Heart left ventricle (tissue), 16 donors: ENCODE results near the gene MYO7B. TPM values are rescaled to one million over a fixed set of nuclear protein-coding genes. Genes with fewer than 3 reads are reported as not detected.

Source experiments
- ATAC-seq, 4 donors: fragments of 200-7000 bp; cut with Tn5 transposase; one replicate each; pipeline ENCODE4 v1.9.1; 2020 to 2022; ENCODE audit warnings: moderate library complexity in 4 of 4, mild to moderate bottlenecking in 3 of 4, moderate number of reproducible peaks in 1 of 4
- DNase-seq, 5 donors: peaks; one replicate each; pipeline ENCODE4 v3.0.0-alpha.2; 2020
- H3K27ac ChIP-seq, 12 donors: fragments of 200-600 bp; sonication (generic) in 4 of 12; one replicate each; pipeline versions ENCODE4 v1.5.0 to v1.8.0; 2016 to 2022; ENCODE audit warnings: mild to moderate bottlenecking in 2 of 12
- H3K27me3 ChIP-seq, 9 donors: fragments of 200-600 bp; sonication (generic) in 2 of 9; one replicate each; pipeline versions ENCODE4 v1.5.1 to v1.8.0; 2016 to 2022; ENCODE audit warnings: mild to moderate bottlenecking in 3 of 9
- H3K36me3 ChIP-seq, 9 donors: fragments of 200-600 bp; sonication (generic) in 2 of 9; one replicate each; pipeline versions ENCODE4 v1.5.0 to v1.8.0; 2018 to 2022; ENCODE audit warnings: mild to moderate bottlenecking in 2 of 9
- H3K4me1 ChIP-seq, 12 donors: fragments of 200-600 bp; sonication (generic) in 4 of 12; one replicate each; pipeline versions ENCODE4 v1.5.0 to v1.8.0; 2016 to 2022; ENCODE audit warnings: mild to moderate bottlenecking in 3 of 12
- H3K4me3 ChIP-seq, 12 donors: fragments of 200-600 bp; sonication (generic) in 4 of 12; one replicate each; pipeline versions ENCODE4 v1.5.0 to v1.8.0; 2017 to 2022; ENCODE audit warnings: mild to moderate bottlenecking in 9 of 12, moderate library complexity in 4 of 12
- H3K9me3 ChIP-seq, 12 donors: fragments of 200-600 bp; sonication (generic) in 4 of 12; one replicate each; pipeline versions ENCODE4 v1.5.0 to v1.8.0; 2016 to 2022; ENCODE audit warnings: mild to moderate bottlenecking in 1 of 12
- CTCF ChIP-seq, 12 donors: fragments of 200-600 bp; sonication (generic) in 4 of 12; IDR thresholded peaks; one replicate each; pipeline versions ENCODE4 v1.5.0 to v1.8.0; 2018 to 2022; ENCODE audit warnings: antibody characterized with exemption in 12 of 12, mild to moderate bottlenecking in 5 of 12
- POLR2A ChIP-seq, 2 donors: fragments of 450-650 bp; IDR thresholded peaks; one replicate each; pipeline ENCODE4 v1.6.1; 2017; ENCODE audit warnings: antibody characterized with exemption in 2 of 2, mild to moderate bottlenecking in 2 of 2, moderate library complexity in 2 of 2
- WGBS, 4 donors: extraction: QIAGEN DNeasy Blood & Tissue Kit in 2 of 4; methylation state at CpG; one replicate each; pipeline versions ENCODE4 v1.1.5 to v1.1.7; 2013 to 2018; 5-methylcytosine and 5-hydroxymethylcytosine counted together
- intact Hi-C, 10 donors: fragments of 100-400 bp; cut with DNase I; formaldehyde crosslinking; loops; one replicate each; pipeline versions ENCODE4 v1.11.1 to v1.14.2; 2022
- polyA plus RNA-seq, 2 donors: library from polyadenylated mRNA; stranded (reverse); fragments of 200-250 nt; gene quantifications; one replicate each; pipeline ENCODE4 v1.2.3, GENCODE V29; 2013
- total RNA-seq, 9 donors: library from RNA; depleted of rRNA in 2 of 9; stranded (reverse); fragments of >200 nt in 2 of 9; fragmentation: NEBNext Ultra II Directional in 3 of 9; extraction: Animal tissue kit (Norgen Biotek cat#: 25700) in 3 of 9; gene quantifications; one replicate each; pipeline versions ENCODE4 v1.1.0 to v1.2.4, GENCODE V29; 2016 to 2023
- donor health status: ischemic (EF 13 %, LVEDD 7.1; RV severe dilation, severe dysfunction).
- donor health status: healthy with polysubstance abuse.
- donor health status: DM: no; HTN: yes; CAD: no.
- donor health status: DM: no; HTN: no; CAD: no.
- donor health status: ischemic (EF 25% LVEDD 6.9; RV normal size, moderate dysfunction).
- donor health status: ischemic (EF 25% LVEDD 5.7; RV mildly dilated, moderate dysfunction).
- donor health status: healthy.
- donor health status: DM: yes; HTN: yes; CAD: no.
- donor health status: ischemic (EF 35%, LVEDD 5.7; RV mildly dilated, moderate dysfunction).
- donor health status: nonischemic (EF 11% LVEDD 7.7; RV severe dilation, severe dysfunction).
- donor health status: DM: yes; HTN: yes; CAD: no.
- donor health status: PGD.
- donor health status: ischemic (EF 29% LVEDD 5.4; RV normal size, mild dysfunction).
- donor health status: nonischemic (EF 23%, LVEDD 6.1; RV moderate dilation, normal function).

The MYO7B gene
- total and polyA plus RNA-seq, 11 donors = 0.20 to 2.1 (median 0.90) TPM

GRCh38 chr2:127665267-127665893 lies 129.9 kb downstream of the MYO7B start:
- intact Hi-C loops = no loop called here
- H3K36me3 ChIP-seq = peaks cover 0 to 9% (median 2%) of the 10 kb centered on the region in 9 donors
- ATAC-seq (no peak), DNase-seq (no peak)
- peak overlapping the region; percentile 82 to 98 (median 88) for H3K27ac ChIP-seq
- peaks cover 0 to 11% (median 0%) of the 10 kb centered on the region in 12 donors for H3K9me3 ChIP-seq
- H3K4me1 ChIP-seq = peaks cover 9 to 90% (median 69%) of the 10 kb centered on the region in 12 donors
- TF ChIP-seq CTCF (IDR thresholded peaks at IDR 0.05) = no peak
- TF ChIP-seq POLR2A (IDR thresholded peaks at IDR 0.05) = no peak
- peaks cover 0 to 30% (median 0%) of the 10 kb centered on the region in 9 donors for H3K27me3 ChIP-seq
- H3K4me3 ChIP-seq = peak overlapping the region in 7 of 12 donors; percentile 38 to 52 (median 43)
- 60 to 69% (median 67%) methylated on average over 8 of the region's 8 CpGs for WGBS, 4 donors

- Histone ChIP-seq H3K27ac (peak overlapping the region in 4 of 12 donors; percentile 8 to 98 (median 34)), H3K36me3 (peaks cover 0 to 4% (median 2%) of the 10 kb centered on the region in 9 donors), H3K27me3 (peaks cover 0 to 21% (median 0%) of the 10 kb centered on the region in 9 donors), H3K4me1 (peaks cover 0 to 92% (median 52%) of the 10 kb centered on the region in 12 donors), H3K4me3 (no peak overlapping the region), H3K9me3 (peaks cover 0 to 11% (median 0%) of the 10 kb centered on the region in 12 donors)
- no peak for ATAC-seq
- intact Hi-C loops = no loop called here
- whole genome bisulfite sequencing, 4 donors = 55 to 69% (median 65%) methylated on average over 7 of the region's 7 CpGs
- TF ChIP-seq CTCF (IDR thresholded peaks at IDR 0.05) (no peak), POLR2A (IDR thresholded peaks at IDR 0.05) (no peak)
- no peak for DNase-seq
Observed at GRCh38 chr2:127669056-127669455, 133.6 kb downstream of the MYO7B start.

GRCh38 chr2:127670055-127670956 lies 134.8 kb downstream of the MYO7B start:
- DNase-seq (peak in 1 of 5 donors; percentile 44), ATAC-seq (no peak)
- intact Hi-C loops = loop anchor here in 3 of 10 donors (5.0 to 10.0 kb wide), 2 partner anchors 33 to 76 kb away; no protein-coding TSS in a partner anchor
- no peak for TF ChIP-seq CTCF (IDR thresholded peaks at IDR 0.05)
- no peak for TF ChIP-seq POLR2A (IDR thresholded peaks at IDR 0.05)
- peaks cover 0 to 80% (median 48%) of the 10 kb centered on the region in 12 donors for H3K4me1 ChIP-seq
- H3K9me3 ChIP-seq = peaks cover 0 to 11% (median 0%) of the 10 kb centered on the region in 12 donors
- 60 to 74% (median 66%) methylated on average over 10 of the region's 10 CpGs for WGBS, 4 donors
- peak overlapping the region in 6 of 12 donors; percentile 3 to 99 (median 94) for H3K27ac ChIP-seq
- H3K27me3 ChIP-seq = peaks cover 0 to 18% (median 0%) of the 10 kb centered on the region in 9 donors
- H3K36me3 ChIP-seq = peaks cover 0 to 4% (median 2%) of the 10 kb centered on the region in 9 donors
- H3K4me3 ChIP-seq = no peak overlapping the region
